ENCODE data around the gene SELENOM.

DNA sequence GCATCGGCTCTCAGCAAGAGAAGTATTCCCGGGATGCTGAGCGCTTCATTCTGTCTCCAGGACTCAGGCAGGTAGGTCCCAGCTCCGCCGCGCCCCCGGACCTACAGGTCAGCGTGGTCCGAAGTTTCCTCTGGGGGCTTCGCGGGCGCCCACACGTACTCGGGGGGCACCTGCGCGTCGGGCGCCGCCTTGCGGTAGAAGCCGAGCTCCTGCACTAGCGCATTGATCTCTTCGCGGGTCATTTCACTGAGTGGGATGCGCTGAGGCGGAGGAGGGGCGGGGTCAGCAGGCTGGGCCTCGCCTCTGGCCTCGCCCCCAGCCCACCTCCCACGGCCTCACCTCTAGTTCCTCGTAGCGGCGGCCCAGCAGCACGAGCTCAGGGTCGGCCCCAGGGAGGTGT lies 2.5 kb downstream of the SELENOM start:
- no peak for TF ChIP-seq POLR2A (IDR thresholded peaks at IDR 0.05)
- TF ChIP-seq, protein P1, sequence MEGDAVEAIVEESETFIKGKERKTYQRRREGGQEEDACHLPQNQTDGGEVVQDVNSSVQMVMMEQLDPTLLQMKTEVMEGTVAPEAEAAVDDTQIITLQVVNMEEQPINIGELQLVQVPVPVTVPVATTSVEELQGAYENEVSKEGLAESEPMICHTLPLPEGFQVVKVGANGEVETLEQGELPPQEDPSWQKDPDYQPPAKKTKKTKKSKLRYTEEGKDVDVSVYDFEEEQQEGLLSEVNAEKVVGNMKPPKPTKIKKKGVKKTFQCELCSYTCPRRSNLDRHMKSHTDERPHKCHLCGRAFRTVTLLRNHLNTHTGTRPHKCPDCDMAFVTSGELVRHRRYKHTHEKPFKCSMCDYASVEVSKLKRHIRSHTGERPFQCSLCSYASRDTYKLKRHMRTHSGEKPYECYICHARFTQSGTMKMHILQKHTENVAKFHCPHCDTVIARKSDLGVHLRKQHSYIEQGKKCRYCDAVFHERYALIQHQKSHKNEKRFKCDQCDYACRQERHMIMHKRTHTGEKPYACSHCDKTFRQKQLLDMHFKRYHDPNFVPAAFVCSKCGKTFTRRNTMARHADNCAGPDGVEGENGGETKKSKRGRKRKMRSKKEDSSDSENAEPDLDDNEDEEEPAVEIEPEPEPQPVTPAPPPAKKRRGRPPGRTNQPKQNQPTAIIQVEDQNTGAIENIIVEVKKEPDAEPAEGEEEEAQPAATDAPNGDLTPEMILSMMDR (IDR thresholded peaks at IDR 0.05): peak in 1 of 6 experiments; percentile 25
